GM12801 (cell line): ENCODE data around the gene INHBB.

Source experiments
- TF ChIP-seq, protein P1 (sequence below): IDR thresholded peaks from one replicate; pipeline ENCODE4 v1.5.1; 2011; ENCODE audit warnings: control low read depth; ENCODE audit not compliant: insufficient read length; ENCODE audit errors: extremely low read depth

INHBB gene

GRCh38 chr2:120317180-120317533 is 28.8 kb upstream of the INHBB start:
- TF ChIP-seq, protein P1, sequence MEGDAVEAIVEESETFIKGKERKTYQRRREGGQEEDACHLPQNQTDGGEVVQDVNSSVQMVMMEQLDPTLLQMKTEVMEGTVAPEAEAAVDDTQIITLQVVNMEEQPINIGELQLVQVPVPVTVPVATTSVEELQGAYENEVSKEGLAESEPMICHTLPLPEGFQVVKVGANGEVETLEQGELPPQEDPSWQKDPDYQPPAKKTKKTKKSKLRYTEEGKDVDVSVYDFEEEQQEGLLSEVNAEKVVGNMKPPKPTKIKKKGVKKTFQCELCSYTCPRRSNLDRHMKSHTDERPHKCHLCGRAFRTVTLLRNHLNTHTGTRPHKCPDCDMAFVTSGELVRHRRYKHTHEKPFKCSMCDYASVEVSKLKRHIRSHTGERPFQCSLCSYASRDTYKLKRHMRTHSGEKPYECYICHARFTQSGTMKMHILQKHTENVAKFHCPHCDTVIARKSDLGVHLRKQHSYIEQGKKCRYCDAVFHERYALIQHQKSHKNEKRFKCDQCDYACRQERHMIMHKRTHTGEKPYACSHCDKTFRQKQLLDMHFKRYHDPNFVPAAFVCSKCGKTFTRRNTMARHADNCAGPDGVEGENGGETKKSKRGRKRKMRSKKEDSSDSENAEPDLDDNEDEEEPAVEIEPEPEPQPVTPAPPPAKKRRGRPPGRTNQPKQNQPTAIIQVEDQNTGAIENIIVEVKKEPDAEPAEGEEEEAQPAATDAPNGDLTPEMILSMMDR, result no peak

DNA sequence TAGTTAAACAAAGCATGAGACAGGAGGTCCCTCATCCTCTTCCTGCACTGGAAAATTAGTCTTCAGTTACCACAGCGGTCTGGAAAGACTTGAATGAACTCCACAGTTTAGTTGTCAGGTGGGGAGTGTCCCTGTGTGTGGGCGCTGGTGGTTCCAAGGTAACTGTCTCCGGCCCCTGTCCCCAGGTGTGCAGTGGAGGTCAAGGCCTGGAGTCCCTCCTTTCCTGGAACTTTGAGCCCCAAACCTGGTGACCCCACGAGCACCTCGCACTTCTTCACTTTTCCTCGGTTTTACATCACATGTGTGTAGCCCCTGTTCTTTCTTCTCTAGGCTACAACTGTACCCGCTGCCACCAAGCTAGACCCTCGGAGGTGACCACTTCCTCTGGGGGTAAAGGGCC is 28.0 kb upstream of the INHBB start:
- TF ChIP-seq, protein P1, result no peak

- TF ChIP-seq, protein P1, result no peak
These were observed 27.3 kb upstream of the INHBB start for GRCh38 chr2:120318626-120319025.

DNA sequence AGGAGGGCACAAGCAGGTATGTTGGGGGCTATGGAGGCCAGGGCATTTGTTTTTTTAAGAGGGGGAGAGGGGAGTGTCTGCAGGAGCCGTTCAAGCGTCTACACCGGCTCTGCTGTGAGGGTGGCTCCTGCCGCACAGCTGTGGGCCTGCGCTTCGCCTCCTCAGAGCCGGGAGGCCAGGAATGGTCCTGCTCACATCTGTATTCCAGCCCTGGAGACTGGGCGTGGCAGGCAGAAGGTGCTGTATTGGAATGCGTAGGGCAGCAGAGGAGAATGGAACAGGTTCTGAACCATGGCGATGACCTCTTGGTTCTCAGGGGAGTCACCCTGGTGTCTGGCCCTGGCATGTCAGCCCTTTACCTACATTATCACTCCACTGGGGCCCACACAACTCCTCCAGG is 26.8 kb upstream of the INHBB start:
- TF ChIP-seq, protein P1, result no peak

DNA sequence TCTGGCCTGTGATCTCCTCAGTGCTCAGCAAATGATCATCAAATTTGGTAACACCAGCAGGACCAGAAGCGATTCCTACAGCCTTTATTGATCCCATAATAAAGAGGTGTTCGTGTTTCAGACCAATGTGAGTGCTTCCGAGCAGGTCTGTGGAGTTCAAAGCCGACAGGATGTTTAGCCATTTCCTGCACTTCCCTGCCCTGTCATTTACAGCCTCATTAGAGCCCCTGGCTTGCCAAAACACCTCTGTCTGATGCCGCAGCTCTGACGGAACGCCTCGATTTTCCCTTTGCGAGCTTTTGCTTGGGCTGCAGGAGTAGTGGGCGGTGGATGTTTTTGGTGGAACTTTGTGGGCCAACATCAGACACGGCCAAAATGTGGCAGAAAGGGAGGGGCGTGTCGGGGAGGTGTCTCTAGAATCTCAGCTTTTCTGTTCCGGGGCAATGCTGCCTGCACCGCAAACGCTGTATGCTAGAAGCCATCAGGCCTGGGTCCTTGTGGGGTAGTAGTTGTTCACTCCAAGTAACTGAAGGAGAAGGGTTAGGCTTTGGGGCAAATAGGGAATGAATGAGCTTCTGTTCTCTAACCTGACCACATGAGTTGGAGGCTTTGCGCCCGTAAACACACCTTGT is 26.1 kb upstream of the INHBB start:
- TF ChIP-seq, protein P1, result no peak

GRCh38 chr2:120320318-120320851 is 25.6 kb upstream of the INHBB start:
- TF ChIP-seq, protein P1, result no peak

- TF ChIP-seq, protein P1, result no peak
These were observed 24.1 kb upstream of the INHBB start for GRCh38 chr2:120321721-120322284.
